GM20431 (cell line): ENCODE results near the gene KRTAP4-8.
"Not testable (repeated sequence)": the region's sequence is repeated elsewhere in the genome, so short reads cannot be mapped to it uniquely, and the experiment has no call there.

Experiments
- in situ Hi-C: fragments of 300-500 bp; cut with MseI, MboI; formaldehyde crosslinking; loops from one replicate; pipeline ENCODE4 v1.15.0; 2020; ENCODE audit warnings: low sequenced_read_pairs; ENCODE audit not compliant: unreplicated experiment

KRTAP4-8 gene

DNA sequence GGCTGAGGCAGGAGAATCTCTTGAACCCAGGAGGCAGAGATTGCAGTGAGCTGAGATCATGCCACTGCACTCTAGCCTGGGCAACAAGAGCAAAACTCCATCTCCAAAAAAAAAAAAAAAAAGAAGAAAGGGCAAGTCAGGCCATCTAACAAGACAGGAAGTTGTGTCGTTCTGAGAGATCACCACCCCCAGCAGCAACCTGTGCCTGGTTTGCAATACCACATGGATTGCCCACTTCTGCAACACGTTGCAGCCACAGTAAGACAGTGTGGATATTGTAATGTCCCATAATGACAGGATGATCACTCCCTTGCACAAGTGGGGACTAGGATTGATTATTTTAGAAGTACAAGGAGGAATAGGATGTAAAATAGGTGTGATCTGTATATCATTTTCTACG is 28.9 kb downstream of the KRTAP4-8 start:
- in situ Hi-C loops: no loop called here

DNA sequence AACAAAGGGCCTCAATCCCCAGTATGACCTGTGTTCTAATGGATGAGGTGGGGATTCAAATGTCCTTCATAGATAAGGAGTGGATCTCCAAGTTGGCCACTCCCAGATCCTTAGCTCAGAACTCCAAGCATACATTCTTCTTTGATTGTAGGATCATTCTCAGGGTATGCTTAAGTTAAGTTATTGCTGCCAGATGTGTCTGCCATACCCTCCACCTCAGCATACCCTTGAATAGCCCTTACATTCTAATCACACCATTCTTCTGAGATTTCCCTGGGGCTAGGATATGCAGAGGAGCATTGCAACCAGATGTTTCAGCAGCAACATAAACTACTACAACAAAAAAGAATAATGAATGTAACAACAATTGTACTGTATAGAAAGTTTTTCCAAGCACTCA is 30.7 kb downstream of the KRTAP4-8 start:
- in situ Hi-C loops: no loop called here

DNA sequence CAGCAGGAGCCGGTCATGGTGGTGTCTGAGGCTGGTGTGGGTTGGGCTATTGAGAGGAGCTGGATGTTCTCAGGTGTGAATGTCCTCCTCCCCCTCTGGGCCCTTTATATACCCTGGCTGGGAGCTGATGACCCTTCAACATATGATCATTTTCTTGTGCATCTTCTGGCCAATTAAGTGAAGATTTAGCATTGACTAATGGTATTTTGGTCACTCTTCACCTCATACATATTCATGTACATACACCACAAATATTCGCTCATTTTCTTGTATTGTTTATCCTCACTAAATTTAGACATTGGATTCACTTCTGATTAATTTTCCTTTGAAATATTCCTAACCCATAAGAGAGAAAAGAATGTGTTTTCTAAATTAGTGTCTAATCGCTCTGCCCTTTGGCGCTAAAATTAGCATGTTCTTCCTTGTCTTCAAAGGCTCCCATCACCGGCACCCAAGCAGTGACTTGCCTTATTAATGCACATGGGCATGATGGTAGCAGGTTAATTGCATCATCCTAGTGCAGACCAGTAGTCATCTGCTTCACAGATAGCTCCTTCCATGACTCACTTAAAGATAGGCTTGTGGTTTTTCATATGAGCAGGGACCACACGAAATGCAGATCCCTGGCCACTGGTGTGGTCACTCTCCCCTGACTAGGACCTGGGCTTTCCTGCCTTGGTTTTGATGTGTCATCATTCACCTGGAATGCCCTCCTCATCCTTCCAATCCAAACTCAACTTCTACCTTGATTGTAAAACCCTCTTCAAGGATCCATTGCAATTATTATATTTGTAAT is 31.9 kb downstream of the KRTAP4-8 start, which contains the start of gene KRTAP2-4:
KRTAP2-4 (minus strand) TSS at position 51 of the 796 bp plus-strand sequence; CDS start at position 17, 34 bp downstream.
- in situ Hi-C loops: no loop called here

DNA sequence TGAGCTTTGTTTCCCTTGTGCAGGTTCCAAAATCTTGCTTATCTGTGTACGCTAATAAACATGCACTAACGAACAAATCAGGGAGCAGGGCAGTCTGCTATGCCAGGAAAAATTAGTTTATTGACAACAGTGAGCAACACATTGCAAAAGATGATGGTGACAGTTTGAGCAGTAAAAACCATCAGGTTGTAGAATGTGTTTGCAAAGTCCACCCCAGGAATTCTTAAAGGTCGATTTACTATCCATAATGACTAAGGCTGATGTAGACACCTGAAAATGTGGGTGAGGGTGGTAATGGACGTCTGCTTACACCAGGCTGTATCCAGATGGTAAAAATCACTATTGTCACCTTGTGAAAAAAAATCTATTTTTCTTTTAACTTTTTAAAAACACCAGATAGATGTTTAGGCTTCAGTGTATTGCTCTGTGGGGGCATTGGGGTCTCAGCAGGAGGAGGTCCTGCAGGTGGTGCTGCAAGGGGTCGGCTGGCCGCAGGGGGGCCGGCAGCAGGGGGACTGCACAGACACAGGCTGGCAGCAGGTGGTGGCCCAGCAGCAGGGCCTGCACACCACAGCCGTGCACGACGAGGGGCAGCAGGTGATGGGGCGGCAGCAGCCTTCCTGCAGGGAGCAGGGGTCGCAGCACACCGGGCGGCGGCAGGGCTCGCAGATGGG is 32.8 kb downstream of the KRTAP4-8 start:
- in situ Hi-C loops: not testable (repeated sequence)

DNA sequence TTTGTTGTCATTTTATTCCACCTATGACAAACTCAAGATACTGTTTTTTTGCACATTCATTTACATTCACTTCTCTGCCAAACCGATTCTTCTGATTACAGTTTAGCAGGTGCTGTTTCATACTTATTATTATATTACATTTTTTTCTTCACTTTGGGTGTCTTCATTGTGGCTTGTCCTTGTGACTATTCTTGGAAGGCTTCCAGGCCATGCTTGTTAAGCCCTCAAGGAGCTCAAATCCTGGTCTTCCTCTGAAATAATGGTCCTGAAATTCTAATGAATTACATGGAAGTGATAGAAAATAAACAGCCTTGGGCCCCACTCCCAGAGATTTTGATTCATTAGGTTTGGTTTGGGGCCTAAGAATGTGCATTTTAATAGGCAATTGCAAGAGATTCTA is 33.6 kb downstream of the KRTAP4-8 start:
- in situ Hi-C loops: no loop called here

DNA sequence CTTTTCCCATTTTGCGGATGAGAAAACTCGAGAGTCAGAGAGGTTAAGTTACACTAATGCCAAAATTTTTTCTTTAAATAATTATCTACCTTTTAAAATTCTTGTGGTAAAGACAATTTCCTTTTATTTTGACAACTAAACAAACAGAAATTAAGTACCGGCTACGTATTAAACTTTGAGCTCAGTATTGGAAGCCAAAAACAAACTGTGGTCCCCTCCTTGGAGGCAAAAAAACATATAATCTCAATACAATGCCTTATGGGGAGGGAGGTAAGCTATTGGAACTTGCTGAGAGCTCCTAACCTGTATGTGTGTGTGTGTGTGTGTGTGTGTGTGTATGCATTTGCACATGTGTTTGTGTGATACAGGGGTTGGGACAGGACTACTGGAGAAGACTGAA is 34.5 kb downstream of the KRTAP4-8 start:
- in situ Hi-C loops: no loop called here

DNA sequence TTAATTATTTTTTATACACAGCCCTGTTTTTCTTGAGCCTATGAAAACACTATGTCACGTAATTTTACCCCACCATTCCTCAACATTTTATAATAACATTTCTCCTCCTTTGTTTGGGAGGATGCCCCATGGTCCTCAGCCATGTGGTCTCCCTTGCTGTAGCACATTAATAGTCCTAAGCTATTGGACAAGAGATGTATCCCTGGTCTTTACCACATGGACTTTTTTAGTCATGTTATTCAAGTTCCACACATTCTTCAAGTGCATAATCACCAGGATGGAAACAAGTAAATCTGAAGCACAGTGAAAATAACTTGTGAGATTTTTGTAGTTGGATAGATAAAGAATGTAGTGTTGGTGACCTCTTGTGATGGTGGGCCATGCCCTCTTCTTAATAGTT is 36.0 kb downstream of the KRTAP4-8 start:
- in situ Hi-C loops: no loop called here

DNA sequence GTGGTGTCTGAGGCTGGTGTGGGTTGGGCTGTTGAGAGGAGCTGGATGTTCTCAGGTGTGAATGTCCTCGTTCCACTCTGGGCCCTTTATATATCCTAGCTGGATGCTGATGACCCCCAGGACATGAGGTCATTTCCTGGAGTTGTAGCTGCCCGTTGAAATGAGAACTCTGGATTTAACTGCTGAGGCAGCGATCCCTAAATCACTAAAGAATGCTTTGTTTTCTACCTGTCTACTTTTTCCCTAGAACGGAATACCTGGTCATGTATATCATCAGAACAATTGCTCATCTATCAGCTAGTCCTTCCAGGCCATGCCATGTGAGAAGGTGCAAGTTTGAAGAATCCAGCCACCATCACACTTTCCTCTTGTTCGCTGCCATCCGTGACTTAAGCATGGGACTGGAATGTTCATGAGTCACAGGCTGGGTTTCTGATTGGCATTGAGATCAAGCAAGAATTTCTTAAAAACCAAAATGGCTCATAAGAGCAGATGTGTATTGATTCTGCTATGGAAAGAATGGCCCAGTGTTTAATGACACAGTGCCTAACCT is 37.8 kb downstream of the KRTAP4-8 start, which contains the start of gene KRTAP2-3:
KRTAP2-3 (minus strand) TSS at position 63 of the 553 bp plus-strand sequence. CDS start 64 bp downstream, outside the sequence.
- in situ Hi-C loops: no loop called here

DNA sequence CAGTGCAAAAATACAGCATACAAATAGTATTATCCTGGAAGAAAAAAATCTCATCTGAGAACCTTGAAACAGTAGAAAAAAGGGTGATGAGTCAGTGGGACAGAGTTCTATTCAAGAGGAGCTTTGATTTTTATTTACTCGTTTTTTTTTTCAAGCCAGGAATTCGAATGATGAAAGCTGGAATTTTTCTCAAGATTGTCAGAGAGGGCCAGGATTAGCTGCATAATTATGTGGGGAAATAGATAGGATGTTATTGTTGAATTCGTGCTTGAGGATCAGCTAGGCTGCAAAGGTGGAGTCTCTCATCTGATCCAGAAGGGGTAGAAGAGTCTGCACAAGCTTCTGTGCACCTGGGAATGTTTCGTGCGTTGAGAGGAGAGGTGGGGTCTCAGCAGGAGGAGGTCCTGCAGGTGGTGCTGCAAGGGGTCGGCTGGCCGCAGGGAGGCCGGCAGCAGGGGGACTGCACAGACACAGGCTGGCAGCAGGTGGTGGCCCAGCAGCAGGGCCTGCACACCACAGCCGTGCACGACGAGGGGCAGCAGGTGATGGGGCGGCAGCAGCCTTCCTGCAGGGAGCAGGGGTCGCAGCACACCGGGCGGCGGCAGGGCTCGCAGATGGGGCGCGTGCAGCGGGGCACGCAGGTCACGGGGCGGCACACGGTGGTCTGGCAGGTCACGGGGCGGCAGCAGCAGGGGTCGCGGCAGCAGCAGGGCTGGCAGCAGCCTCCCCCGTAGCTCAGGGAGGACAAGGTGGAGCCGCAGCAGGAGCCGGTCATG is 38.5 kb downstream of the KRTAP4-8 start:
- in situ Hi-C loops: not testable (repeated sequence)

DNA sequence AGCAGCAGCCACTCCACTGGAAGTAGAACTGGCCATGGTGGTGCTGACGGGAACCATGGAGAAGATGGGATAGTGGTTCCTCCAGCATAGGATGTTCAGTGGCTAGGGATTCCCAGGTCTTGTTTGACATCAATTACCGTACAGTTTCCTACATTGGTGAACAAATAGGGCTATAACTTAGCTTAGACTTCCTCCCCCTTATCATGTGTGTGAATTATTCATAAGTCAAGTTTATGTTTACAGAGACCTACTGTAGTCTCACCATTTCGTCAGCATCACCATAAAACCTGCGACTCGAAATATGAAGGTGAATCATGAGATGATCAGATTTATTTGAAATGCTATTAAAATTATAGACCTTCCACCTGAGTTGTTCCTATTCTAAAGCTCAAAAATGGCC is 39.2 kb downstream of the KRTAP4-8 start:
- in situ Hi-C loops: no loop called here

DNA sequence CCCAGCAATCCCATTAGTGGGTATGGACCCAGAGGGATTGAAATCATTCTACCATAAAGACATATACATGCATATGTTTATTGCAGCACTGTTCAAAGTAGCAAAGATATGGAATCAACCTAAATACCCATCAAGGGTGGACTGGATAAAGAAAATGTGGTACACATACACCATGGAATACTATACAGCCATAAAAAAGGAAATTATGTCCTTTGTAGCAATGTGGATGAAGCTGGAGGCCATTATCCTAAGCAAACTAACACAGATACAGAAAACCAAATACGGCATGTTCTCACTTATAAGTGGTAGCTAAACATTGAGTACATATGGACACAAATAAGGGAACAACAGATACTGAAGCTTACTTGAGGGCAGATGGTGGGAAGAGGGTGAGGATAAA is 40.4 kb downstream of the KRTAP4-8 start:
- in situ Hi-C loops: no loop called here

DNA sequence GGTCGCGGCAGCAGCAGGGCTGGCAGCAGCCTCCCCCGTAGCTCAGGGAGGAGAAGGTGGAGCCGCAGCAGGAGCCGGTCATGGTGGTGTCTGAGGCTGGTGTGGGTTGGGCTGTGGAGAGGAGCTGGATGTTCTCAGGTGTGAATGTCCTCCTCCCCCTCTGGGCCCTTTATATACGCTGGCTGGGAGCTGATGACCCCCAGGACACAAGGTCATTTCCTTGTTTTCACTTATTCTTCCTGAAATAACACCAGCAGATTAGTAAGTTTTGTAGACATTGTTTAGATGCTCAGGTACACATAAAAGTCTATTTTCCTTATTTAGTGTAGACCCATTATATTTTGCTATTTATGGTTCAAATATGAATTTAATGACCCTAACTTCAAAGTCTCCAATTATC is 42.8 kb downstream of the KRTAP4-8 start, which contains the start of gene KRTAP2-2:
KRTAP2-2 (minus strand) TSS at position 101 of the 400 bp plus-strand sequence; CDS start at position 82, 19 bp downstream.
- in situ Hi-C loops: not testable (repeated sequence)

DNA sequence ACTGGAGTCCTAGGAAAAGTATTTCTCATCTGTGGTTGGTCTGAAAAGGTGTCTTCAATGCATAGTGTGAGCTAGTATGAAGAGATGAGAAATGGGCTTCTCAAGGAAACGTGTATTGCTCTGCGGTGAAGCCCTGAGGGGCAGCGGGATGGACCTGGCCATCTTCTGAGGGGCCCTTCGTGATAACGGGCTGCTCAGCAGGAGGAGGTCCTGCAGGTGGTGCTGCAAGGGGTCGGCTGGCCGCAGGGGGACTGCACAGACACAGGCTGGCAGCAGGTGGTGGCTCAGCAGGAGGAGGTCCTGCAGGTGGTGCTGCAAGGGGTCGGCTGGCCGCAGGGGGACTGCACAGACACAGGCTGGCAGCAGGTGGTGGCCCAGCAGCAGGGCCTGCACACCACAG is 43.4 kb downstream of the KRTAP4-8 start:
- in situ Hi-C loops: not testable (repeated sequence)

DNA sequence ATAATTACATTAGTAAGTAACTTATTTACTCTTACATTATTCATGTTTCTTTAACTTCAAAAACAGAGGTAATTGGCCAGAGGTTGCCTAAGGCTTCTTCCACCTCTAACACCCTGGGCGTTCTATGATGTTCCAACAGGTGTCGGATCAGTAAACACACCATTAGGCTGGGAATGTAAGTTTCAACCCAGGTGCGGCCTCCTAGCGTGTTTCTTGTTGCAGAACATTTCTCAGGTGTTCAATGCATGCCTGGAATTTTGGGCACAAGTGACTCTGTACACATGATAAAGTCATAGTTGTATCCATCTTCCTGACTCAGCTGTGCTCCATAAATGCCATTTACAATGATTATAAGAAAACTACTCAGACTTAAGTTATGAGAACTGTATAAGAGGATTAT is 43.9 kb downstream of the KRTAP4-8 start:
- in situ Hi-C loops: no loop called here

DNA sequence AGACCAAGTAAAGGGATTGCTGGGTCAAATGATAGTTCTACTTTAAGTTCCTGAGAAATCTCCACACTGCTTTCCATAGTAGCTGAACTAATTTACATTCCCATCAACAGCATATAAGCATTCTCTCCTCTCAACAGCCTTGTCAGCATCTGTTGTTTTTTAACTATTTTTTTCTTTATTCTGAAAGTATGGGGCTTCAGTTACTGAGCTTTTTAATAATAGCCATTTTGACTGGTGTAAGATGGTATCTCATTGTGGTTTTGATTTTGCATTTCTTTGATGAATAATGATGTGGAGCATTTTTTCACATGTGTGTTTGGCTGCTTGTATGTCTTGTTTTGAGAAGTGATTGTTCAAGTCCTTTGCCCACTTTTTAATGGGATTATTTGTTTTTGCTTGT is 45.4 kb downstream of the KRTAP4-8 start:
- in situ Hi-C loops: no loop called here

DNA sequence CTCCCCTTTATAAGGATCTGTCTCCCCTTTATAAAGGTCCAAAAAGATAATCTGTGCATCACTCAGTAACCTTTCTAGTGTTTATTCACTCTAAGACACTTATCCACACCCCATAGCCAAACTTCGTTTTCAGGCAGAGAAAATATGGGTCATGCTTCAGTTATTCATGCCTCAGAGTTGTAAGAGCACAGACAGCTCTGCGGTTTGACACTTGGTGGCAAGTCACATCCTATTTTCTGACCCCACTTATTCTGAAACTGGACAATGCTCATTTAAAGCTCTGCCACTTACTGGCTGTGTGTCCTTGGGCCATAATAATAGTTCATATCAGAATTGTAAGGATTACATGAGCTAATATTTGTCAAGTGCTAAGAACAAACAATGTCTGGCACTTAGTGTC is 48.8 kb downstream of the KRTAP4-8 start:
- in situ Hi-C loops: no loop called here

DNA sequence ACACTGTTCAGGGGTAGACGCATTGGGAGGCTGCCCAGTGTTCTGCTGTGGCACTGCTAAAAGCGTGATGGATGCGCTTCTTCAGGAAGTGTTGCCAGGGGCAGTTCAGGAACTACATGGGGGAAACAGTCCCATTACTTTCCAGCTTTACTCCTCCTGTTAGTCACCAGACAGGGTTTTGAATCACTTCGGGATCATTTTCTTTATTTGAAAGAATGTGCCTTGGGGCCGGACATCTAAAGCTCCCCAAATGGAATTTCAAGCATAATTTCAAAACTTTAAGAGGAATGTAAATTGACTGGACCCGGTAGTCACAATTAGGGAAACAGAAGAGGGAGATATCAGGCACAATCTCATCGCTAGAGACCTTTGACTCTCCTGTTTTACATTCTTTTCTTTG is 49.5 kb downstream of the KRTAP4-8 start:
- in situ Hi-C loops: no loop called here
